NCI-H187 treated with DMSO at 0.1 percent for 48 hours (cell line): ENCODE data around the gene TDRD12.
"Not testable (repeated sequence)": the region's sequence is repeated elsewhere in the genome, so short reads cannot be mapped to it uniquely, and the experiment has no call there.

Experiments used
- DNase-seq: peaks from one replicate; lab custom pipeline; 2025; lab: John Stamatoyannopoulos, UW

TDRD12 gene

DNA sequence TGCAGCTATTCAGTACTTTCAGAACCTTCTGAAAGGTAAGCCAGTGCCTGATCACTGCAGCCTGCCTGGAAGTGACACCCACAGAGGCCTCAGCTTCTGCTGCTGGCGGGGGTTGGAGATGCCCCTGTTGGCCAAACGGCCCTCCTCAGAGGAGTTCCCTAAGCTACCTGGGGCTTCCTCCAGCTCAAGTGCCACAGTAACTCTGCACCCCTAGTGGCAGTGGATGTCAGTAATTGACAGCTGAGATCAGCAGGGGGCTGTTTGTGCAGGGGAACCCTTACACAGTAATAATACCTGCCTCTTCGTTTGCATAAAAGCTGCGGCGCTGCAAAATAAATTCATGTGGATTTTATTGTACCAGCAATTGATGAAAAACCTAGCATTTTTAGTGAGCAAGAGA lies 28.9 kb downstream of the TDRD12 start:
- no peak for DNase-seq

DNA sequence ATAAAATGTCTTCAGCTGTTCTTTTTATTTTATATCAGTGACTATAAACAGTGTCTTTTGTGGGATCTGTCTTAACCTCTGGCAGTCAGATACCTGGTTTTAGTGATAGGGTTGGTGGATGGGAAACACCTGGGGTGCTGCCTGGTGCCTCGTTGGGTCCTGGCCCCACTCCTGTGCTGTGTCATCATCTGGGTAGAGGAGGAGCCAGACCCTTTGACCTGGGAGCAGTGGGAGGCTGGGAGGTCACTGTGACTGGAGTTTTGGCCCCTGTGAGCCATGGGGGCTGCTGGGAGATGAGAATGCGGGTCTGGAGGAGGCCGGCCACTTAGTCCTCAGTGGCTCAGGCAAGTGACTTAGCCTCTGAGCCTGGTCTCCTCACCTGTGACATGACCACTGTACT lies 29.4 kb downstream of the TDRD12 start:
- DNase-seq: no peak

DNA sequence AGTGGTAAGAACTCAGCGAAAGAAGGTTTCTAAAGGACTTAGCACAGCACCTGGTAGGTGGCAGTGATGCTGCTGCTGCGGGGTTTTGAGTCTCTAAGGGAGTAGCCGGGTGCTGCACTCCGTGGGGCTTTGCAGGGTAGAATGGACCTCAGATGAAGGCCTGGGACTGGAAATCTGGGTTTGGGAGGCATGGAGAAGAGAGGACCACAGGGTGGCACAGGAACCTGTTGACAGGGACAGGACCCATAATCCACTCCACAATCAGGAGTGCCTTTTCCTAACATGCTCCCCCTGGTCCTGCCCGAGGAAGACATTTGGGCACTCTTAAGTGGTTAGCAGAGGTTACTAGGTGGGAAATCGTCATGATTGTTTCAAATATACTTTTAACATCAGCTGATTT lies 29.8 kb downstream of the TDRD12 start:
- DNase-seq: no peak

GRCh38 chr19:32750441-32751055 lies 31.0 kb downstream of the TDRD12 start:
- DNase-seq: no peak

DNA sequence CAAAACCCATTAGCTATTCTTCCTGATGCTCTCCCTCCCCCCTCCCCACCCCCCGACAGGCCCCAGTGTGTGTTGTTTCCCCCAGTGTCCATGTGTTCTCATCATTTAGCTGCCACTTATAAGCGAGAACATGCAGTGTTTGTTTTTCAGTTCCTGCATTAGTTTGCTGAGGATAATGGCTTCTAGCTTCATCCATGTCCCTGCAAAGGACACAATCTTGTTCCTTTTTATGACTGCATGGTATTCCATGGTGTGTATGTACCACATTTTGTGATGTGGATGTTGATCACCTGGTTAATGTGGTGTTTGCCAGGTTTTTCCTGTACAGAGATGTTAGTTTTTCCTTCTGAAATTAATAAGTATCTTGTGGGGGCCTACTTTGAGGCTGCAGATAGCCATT lies 31.5 kb downstream of the TDRD12 start:
- DNase-seq: no peak

DNA sequence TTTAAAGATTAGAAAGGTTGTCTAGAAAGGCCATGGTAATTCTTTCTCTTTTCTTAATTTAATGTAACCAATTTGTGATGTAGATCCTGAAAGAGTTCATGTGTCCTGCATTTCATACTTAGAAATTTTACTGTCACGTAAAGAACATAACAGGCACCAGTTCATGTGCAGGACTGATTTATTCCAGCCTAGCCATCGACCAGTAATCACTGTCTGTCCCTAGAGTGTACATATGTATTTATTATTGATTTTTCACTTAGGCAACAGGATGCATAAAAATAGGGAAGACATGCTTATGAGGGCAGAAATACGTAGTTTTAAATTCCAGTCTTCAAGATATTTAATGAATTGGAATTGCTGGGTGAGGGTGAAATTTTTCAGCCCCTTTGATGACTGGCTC lies 37.6 kb downstream of the TDRD12 start:
- DNase-seq: no peak

- not testable (repeated sequence) for DNase-seq
Observed at GRCh38 chr19:32765365-32765764, 45.8 kb downstream of the TDRD12 start.

DNA sequence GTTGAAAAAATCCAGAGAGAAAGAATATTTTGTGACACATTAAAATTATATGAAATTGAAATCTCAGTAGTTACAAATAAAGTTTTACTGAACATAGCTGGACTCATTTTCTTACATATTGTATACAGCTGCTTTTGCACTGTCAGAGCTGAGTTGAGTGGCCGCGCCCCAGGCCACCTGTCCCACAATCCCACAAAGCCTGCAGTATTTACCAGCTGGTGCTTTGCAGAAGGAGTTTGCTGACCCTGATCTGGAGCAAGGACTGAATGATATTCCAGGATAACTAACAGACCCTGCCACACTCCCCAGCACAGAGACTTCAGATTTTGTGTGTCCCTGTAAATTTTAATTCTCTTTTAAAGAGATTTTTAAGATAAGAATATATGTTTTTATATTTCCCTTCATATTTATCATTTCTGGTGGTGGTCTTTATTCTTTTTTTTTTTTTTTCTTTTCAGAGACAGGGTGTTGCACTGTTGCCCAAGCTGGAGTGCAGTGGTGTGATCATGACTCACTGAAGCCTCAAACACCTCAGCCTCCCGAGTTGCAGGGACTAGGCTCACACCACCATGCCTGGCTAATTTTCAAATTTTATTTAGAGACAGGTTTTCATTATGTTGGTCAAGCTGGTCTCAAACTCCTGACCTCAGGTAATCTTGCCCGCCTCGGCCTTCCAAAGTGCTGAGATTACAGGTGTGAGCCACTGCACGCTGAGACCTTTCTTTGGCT lies 48.5 kb downstream of the TDRD12 start:
- no peak for DNase-seq

- DNase-seq: no peak
Observed at GRCh38 chr19:32771596-32771995, 52.0 kb downstream of the TDRD12 start.

DNA sequence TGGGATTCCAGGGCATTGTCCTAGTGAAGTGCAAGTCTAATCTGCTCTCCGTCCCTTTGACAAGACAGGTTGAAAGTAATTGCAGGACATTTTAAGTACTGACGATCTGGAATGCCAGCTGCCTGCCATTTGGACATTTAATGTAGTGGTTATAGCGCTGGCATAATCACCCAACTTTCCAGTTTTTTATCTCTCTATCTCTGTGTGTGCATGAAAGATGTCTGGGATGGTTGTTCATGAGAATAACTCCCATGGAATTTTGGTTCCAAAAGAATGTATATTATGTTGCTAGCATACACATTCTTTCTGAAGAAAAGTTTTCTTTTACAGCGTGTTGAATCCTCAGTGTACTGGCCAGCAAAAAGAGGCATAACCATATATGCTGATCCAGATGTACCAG lies 53.6 kb downstream of the TDRD12 start:
- DNase-seq: no peak

DNA sequence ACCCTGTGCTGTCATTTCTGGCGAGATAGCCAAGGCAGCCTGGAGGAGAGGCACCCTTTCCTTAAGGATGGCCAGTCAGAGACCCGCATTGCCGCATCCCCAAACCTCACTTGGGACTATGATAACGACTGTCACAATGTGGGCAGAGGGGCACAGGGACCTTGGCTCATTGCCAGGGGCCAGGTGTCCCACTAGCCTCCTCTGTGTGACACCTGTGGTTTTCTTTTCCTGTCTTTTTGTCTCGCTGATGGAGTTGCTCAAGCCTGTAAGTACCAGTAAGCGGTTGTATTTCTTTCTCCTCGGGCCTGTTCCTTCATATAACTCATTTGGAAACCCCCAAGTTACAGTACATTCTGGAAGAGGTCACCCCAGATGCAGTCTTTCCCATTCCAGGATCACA lies 59.5 kb downstream of the TDRD12 start:
- DNase-seq: no peak

DNA sequence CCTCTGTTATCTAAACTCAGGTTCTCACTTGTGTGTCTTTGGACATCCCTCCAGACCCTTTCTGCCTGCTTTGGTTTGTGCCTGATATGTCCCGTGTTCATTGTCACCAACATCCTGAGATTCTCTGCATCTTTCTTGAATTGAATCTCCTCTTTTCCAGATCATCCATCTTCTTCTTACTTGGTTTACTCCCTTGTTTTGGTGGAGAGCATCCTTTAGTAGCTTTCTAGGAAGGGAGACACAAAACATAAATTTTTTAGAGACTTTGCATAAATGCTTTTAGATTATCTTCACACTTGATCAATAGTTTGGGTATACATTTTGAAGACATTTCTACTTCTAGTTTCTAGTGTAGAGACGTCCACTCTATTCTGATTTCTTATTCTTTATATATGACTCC lies 61.7 kb downstream of the TDRD12 start:
- DNase-seq: no peak

- not testable (repeated sequence) for DNase-seq
Observed at GRCh38 chr19:32782089-32782488, 62.5 kb downstream of the TDRD12 start.

GRCh38 chr19:32787161-32787813 lies 67.7 kb downstream of the TDRD12 start:
- DNase-seq: not testable (repeated sequence)

- DNase-seq: not testable (repeated sequence)
Observed at GRCh38 chr19:32787895-32788294, 68.3 kb downstream of the TDRD12 start.

DNA sequence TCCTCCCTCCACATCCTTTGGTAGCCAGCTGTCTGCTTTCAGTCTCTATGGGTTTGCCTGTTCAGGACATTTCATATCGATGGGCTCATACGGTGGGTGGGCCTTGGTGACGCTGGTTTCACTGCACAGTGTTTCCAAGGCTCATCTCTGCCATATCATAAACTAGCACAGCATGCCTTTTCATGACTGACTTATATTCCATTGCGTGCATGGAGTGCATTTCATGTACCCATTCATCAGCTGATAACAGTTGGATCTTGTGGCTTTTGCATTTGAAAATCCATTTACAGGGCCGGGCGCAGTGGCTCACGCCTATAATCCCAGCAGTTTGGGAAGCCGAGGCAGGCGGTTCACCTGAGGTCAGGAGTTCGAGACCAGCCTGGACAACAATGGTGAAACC lies 69.9 kb downstream of the TDRD12 start:
- no peak for DNase-seq

- no peak for DNase-seq
Observed at GRCh38 chr19:32798201-32798600, 78.6 kb downstream of the TDRD12 start.

DNA sequence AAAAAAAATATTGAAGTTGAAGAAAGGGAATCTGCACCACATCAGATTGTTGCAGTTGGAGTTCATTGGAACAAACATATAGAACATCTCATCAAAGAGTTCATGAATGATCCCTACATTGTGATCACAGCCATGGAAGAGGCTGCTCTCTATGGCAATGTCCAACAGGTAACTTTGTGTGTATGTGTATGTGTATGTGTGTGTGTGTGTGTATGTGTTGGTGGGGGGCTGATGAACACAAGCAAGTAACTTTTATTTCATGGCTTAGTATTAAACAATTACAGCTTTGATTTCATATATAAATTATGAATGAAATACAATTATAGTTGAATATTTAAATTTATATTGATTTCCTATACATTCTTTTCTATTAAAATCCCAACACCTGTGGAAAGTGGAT lies 80.6 kb downstream of the TDRD12 start:
- DNase-seq: no peak

GRCh38 chr19:32800754-32801153 lies 81.2 kb downstream of the TDRD12 start:
- DNase-seq: no peak

GRCh38 chr19:32802840-32803239 lies 83.3 kb downstream of the TDRD12 start:
- DNase-seq: no peak

GRCh38 chr19:32808236-32808635 lies 88.7 kb downstream of the TDRD12 start:
- DNase-seq: no peak

- no peak for DNase-seq
Observed at GRCh38 chr19:32809254-32809653, 89.7 kb downstream of the TDRD12 start.

DNA sequence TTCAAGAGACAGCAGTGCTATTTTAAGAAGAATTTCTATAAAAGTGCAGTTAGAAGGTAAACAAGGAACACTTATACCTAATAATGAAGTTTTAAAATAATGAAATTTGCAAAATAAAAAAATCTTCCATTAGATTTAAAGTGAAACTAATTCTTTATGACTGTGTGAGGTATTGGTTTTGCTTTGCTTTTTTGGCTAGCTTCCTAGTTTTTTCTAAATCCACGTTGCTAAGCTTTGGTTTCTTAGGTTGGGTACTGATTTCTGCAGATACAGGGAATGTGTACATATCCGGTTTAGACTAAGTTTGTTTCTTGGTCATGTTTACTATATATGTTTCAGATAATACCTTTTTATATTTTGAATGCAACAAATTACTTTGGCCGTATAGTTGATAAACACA lies 90.2 kb downstream of the TDRD12 start:
- DNase-seq: no peak
